ENCODE results near the gene FAM20C.

The FAM20C gene

GRCh38 chr7:266851-267840, 74.8 kb downstream of the FAM20C start:
- in situ Hi-C loops (cut with HindIII; ENCODE audit: low sequenced_read_pairs): no loop called here

- in situ Hi-C loops (cut with HindIII; ENCODE audit: low sequenced_read_pairs): no loop called here
Observed at GRCh38 chr7:268991-269390, 76.6 kb downstream of the FAM20C start.

GRCh38 chr7:269721-270120, 77.3 kb downstream of the FAM20C start:
- in situ Hi-C loops (cut with HindIII; ENCODE audit: low sequenced_read_pairs): no loop called here

GRCh38 chr7:270351-270983, 78.1 kb downstream of the FAM20C start:
- in situ Hi-C loops (cut with HindIII; ENCODE audit: low sequenced_read_pairs): no loop called here

- in situ Hi-C loops (cut with HindIII; ENCODE audit: low sequenced_read_pairs): no loop called here
Observed at GRCh38 chr7:271266-272107, 79.1 kb downstream of the FAM20C start.

- in situ Hi-C loops (cut with HindIII; ENCODE audit: low sequenced_read_pairs): no loop called here
Observed at GRCh38 chr7:272108-272615, 79.8 kb downstream of the FAM20C start.

GRCh38 chr7:272631-273030, 80.3 kb downstream of the FAM20C start:
- in situ Hi-C loops (cut with HindIII; ENCODE audit: low sequenced_read_pairs): no loop called here

- in situ Hi-C loops (cut with HindIII; ENCODE audit: low sequenced_read_pairs): no loop called here
Observed at GRCh38 chr7:273327-273726, 81.0 kb downstream of the FAM20C start.

GRCh38 chr7:274266-274665, 81.9 kb downstream of the FAM20C start:
- in situ Hi-C loops (cut with HindIII; ENCODE audit: low sequenced_read_pairs): no loop called here

- in situ Hi-C loops (cut with HindIII; ENCODE audit: low sequenced_read_pairs): no loop called here
Observed at GRCh38 chr7:276230-276835, 84.0 kb downstream of the FAM20C start.

GRCh38 chr7:277228-277627, 84.9 kb downstream of the FAM20C start:
- in situ Hi-C loops (cut with HindIII; ENCODE audit: low sequenced_read_pairs): no loop called here

- in situ Hi-C loops (cut with HindIII; ENCODE audit: low sequenced_read_pairs): no loop called here
Observed at GRCh38 chr7:278081-278480, 85.7 kb downstream of the FAM20C start.

GRCh38 chr7:279821-280220, 87.5 kb downstream of the FAM20C start:
- in situ Hi-C loops (cut with HindIII; ENCODE audit: low sequenced_read_pairs): no loop called here

GRCh38 chr7:280461-280860, 88.1 kb downstream of the FAM20C start:
- in situ Hi-C loops (cut with HindIII; ENCODE audit: low sequenced_read_pairs): no loop called here

GRCh38 chr7:281637-282036, 89.3 kb downstream of the FAM20C start:
- in situ Hi-C loops (cut with HindIII; ENCODE audit: low sequenced_read_pairs): no loop called here

- in situ Hi-C loops (cut with HindIII; ENCODE audit: low sequenced_read_pairs): no loop called here
Observed at GRCh38 chr7:282621-283020, 90.2 kb downstream of the FAM20C start.

- in situ Hi-C loops (cut with HindIII; ENCODE audit: low sequenced_read_pairs): no loop called here
Observed at GRCh38 chr7:284762-285722, 92.7 kb downstream of the FAM20C start.

GRCh38 chr7:285731-286130, 93.4 kb downstream of the FAM20C start:
- in situ Hi-C loops (cut with HindIII; ENCODE audit: low sequenced_read_pairs): no loop called here

GRCh38 chr7:286266-286665, 93.9 kb downstream of the FAM20C start:
- in situ Hi-C loops (cut with HindIII; ENCODE audit: low sequenced_read_pairs): no loop called here
